Natural killer cell (primary cell): Measurements from ENCODE around the gene PUSL1. TPM values are rescaled to one million over a fixed set of nuclear protein-coding genes. Genes with fewer than 3 reads are reported as not detected.

ENCODE experiments used
- ATAC-seq, 3 donors: fragments of 150-1000 bp in 2 of 3; fragments of 200-7000 bp in 1 of 3; cut with Tn5 transposase; 1 replicate in 1 of 3; 2 replicates in 2 of 3; pipeline ENCODE4 v1.10.0; 2021; ENCODE audit warnings: mild to moderate bottlenecking in 2 of 3, moderate library complexity in 2 of 3
- DNase-seq, 2 donors: peaks; one replicate each; pipeline versions ENCODE4 v3.0.0 to v3.0.0-alpha.2; 2013 to 2021; ENCODE audit warnings: mixed read lengths in 1 of 2
- H3K27ac ChIP-seq: one replicate; pipeline ENCODE4 v1.5.1; 2013; ENCODE audit warnings: mild to moderate bottlenecking, low read length
- H3K27me3 ChIP-seq: one replicate; pipeline ENCODE4 v1.6.1; 2013; ENCODE audit warnings: low read length; ENCODE audit not compliant: control insufficient read depth, insufficient read depth
- H3K36me3 ChIP-seq: one replicate; pipeline ENCODE4 v1.6.1; 2013; ENCODE audit warnings: low read length; ENCODE audit not compliant: control insufficient read depth, insufficient read depth
- H3K4me1 ChIP-seq: one replicate; pipeline ENCODE4 v1.6.1; 2013; ENCODE audit warnings: low read length; ENCODE audit not compliant: control insufficient read depth, insufficient read depth
- H3K4me3 ChIP-seq: one replicate; pipeline ENCODE4 v1.5.1; 2013; ENCODE audit warnings: low read length
- H3K9me3 ChIP-seq: one replicate; pipeline ENCODE4 v1.6.1; 2013; ENCODE audit warnings: low read length; ENCODE audit not compliant: control insufficient read depth, insufficient read depth
- H3K27ac Mint-ChIP-seq, 2 donors: one replicate each; pipeline ENCODE4 v1.8.0; 2022; ENCODE audit warnings: mild to moderate bottlenecking in 2 of 2, mixed read lengths in 2 of 2, moderate library complexity in 1 of 2
- H3K27me3 Mint-ChIP-seq, 2 donors: one replicate each; pipeline ENCODE4 v1.8.0; 2022; ENCODE audit warnings: low read depth in 2 of 2, mixed read lengths in 2 of 2
- H3K36me3 Mint-ChIP-seq: one replicate; pipeline ENCODE4 v1.8.0; 2022; ENCODE audit warnings: mixed read lengths
- H3K4me1 Mint-ChIP-seq, 2 donors: one replicate each; pipeline ENCODE4 v1.8.0; 2022; ENCODE audit warnings: mixed read lengths in 2 of 2
- H3K4me3 Mint-ChIP-seq: one replicate; pipeline ENCODE4 v1.8.0; 2022; ENCODE audit warnings: mild to moderate bottlenecking, moderate library complexity, mixed read lengths
- H3K9me3 Mint-ChIP-seq, 2 donors: one replicate each; pipeline ENCODE4 v1.8.0; 2022; ENCODE audit warnings: mixed read lengths in 2 of 2
- whole genome bisulfite sequencing: methylation state at CpG from one replicate; pipeline ENCODE4 v1.1.7; 2013; ENCODE audit warnings: missing lambda C conversion rate; ENCODE audit not compliant: insufficient coverage; 5-methylcytosine and 5-hydroxymethylcytosine counted together
- intact Hi-C: fragments of 100-400 bp; cut with micrococcal nuclease; formaldehyde crosslinking; loops from one replicate; pipeline ENCODE4 v1.14.2; 2022
- total RNA-seq, 4 donors: library from RNA; stranded (reverse); fragments of 120-200 nt in 1 of 4; gene quantifications; one replicate each; pipeline versions ENCODE4 v1.2.3 to v1.2.4, GENCODE V29; 2013 to 2022
- TF ChIP-seq, protein P1 (sequence below): fragments of 200-600 bp; IDR thresholded peaks from one replicate; pipeline ENCODE4 v1.8.0; 2022; ENCODE audit warnings: antibody characterized with exemption

The PUSL1 gene
- total RNA-seq, 3 donors from 2014 or later (not counting 1 experiment from before 2014, with no cell fraction given) = 11.1 to 13.0 (median 12.9) TPM

DNA sequence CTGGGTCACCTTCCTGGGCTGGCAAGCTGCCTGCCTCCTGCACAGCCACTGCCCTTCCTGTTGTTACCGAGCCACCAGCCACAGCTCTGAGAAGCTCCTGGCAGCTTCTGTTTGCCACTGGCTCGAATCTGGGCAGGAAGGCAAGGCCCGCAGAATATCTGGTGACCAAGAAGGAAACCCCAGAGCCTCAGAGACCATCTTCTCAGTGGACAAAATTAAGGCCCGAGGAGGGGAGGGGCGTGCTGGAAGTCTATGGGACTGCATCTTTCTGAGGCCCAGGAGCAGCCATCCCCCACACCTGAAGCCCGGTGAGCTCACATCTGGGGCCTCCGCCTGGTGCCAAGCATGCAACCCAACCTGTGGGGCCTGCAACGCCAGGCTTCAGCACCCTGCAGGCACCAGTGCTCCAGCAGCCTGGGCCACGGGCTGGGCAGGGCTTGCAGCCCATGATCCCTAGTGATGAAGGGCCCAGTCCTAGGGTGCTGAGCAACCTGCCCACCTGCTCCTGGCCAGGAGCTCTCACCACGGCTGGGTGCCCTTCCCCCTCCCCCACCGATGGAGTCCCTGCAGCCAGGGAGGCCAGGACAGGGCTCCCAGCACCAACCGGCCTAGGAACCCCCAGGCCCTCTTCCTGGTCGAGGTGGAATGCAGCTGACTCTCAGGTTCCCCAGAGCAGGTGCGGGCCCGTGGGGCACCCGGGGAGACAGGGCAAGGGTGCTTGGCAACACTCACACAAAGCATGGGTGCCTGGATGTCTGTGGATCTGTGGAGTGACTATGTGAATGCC, 17.1 kb downstream of the PUSL1 start:
- TF ChIP-seq, protein P1, sequence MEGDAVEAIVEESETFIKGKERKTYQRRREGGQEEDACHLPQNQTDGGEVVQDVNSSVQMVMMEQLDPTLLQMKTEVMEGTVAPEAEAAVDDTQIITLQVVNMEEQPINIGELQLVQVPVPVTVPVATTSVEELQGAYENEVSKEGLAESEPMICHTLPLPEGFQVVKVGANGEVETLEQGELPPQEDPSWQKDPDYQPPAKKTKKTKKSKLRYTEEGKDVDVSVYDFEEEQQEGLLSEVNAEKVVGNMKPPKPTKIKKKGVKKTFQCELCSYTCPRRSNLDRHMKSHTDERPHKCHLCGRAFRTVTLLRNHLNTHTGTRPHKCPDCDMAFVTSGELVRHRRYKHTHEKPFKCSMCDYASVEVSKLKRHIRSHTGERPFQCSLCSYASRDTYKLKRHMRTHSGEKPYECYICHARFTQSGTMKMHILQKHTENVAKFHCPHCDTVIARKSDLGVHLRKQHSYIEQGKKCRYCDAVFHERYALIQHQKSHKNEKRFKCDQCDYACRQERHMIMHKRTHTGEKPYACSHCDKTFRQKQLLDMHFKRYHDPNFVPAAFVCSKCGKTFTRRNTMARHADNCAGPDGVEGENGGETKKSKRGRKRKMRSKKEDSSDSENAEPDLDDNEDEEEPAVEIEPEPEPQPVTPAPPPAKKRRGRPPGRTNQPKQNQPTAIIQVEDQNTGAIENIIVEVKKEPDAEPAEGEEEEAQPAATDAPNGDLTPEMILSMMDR = no peak
- Histone ChIP-seq H3K27me3 (no peaks in the 10 kb centered on the region), H3K27ac (peak overlapping the region; percentile 48), H3K36me3 (peaks cover 7% of the 10 kb centered on the region), H3K4me1 (peaks cover 37% of the 10 kb centered on the region), H3K4me3 (peak overlapping the region; percentile 64), H3K9me3 (no peaks in the 10 kb centered on the region)
- ATAC-seq = no peak
- DNase-seq = no peak
- intact Hi-C loops = no loop called here
- Mint-ChIP-seq H3K27me3 (no peaks in the 10 kb centered on the region), H3K27ac (peak overlapping the region in 1 of 2 donors; percentile 40), H3K9me3 (no peaks in the 10 kb centered on the region), H3K36me3 (no peaks in the 10 kb centered on the region), H3K4me3 (peak overlapping the region; percentile 76), H3K4me1 (peaks cover 20 to 30% of the 10 kb centered on the region in 2 donors)
- WGBS = 48% methylated on average over 16 of the region's 16 CpGs

DNA sequence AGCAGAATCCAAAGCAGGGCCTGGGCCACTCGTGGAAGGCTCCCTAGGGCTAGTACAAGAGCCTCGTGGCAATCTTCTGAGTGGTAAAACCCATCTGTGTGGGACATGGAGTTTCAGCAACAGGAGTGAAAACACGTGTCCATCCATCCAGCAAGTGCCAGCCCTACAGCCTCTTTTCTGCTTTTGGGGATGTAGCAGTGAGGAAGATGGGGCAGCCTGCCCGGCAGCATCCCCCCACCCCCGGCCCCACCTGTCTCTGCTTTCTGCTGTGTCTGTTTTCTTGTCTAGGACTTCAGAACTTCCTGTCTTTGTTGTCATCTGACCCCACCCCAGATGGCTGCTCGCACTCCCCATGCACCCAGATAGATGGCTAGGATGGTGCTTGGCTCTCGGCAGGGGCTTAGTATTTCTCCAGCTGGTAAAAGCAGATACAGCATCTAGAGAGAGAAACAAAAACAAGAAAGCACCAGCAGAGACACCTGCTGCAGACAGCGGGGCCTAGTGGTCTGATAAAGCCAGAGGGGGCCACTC, 17.7 kb downstream of the PUSL1 start:
- WGBS = 73% methylated on average over 8 of the region's 8 CpGs
- DNase-seq = no peak
- intact Hi-C loops = no loop called here
- Histone ChIP-seq H3K4me3 (no peak overlapping the region), H3K4me1 (peaks cover 37% of the 10 kb centered on the region), H3K36me3 (peaks cover 3% of the 10 kb centered on the region), H3K27ac (no peak overlapping the region), H3K9me3 (no peaks in the 10 kb centered on the region), H3K27me3 (no peaks in the 10 kb centered on the region)
- H3K9me3 Mint-ChIP-seq = no peaks in the 10 kb centered on the region
- no peak for ATAC-seq
- H3K27ac Mint-ChIP-seq = no peak overlapping the region
- H3K36me3 Mint-ChIP-seq = no peaks in the 10 kb centered on the region
- peaks cover 20 to 30% of the 10 kb centered on the region in 2 donors for H3K4me1 Mint-ChIP-seq
- no peaks in the 10 kb centered on the region for H3K27me3 Mint-ChIP-seq
- TF ChIP-seq, protein P1 = no peak
- peak overlapping the region; percentile 76 for H3K4me3 Mint-ChIP-seq

DNA sequence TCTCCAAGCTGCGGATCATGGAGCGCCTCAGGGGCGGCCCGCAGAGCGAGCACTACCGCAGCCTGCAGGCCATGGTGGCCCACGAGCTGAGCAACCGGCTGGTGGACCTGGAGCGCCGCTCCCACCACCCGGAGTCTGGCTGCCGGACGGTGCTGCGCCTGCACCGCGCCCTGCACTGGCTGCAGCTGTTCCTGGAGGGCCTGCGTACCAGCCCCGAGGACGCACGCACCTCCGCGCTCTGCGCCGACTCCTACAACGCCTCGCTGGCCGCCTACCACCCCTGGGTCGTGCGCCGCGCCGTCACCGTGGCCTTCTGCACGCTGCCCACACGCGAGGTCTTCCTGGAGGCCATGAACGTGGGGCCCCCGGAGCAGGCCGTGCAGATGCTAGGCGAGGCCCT, 18.9 kb downstream of the PUSL1 start:
- 94% methylated on average over 40 of the region's 40 CpGs for WGBS
- Histone ChIP-seq H3K4me3 (no peak overlapping the region), H3K36me3 (peaks cover 3% of the 10 kb centered on the region), H3K9me3 (no peaks in the 10 kb centered on the region), H3K27me3 (no peaks in the 10 kb centered on the region), H3K4me1 (peaks cover 28% of the 10 kb centered on the region), H3K27ac (no peak overlapping the region)
- DNase-seq = no peak
- Mint-ChIP-seq H3K9me3 (no peaks in the 10 kb centered on the region), H3K27ac (no peak overlapping the region), H3K4me1 (peaks cover 16 to 26% of the 10 kb centered on the region in 2 donors), H3K36me3 (no peaks in the 10 kb centered on the region), H3K4me3 (peak overlapping the region; percentile 59), H3K27me3 (no peaks in the 10 kb centered on the region)
- intact Hi-C loops = no loop called here
- TF ChIP-seq, protein P1 = no peak
- no peak for ATAC-seq
